NCI-H526 treated with DMSO at 0.1 percent for 48 hours (cell line): ENCODE results near the gene PSMB10.

Experiments
- DNase-seq: peaks from one replicate; lab custom pipeline; 2025; lab: John Stamatoyannopoulos, UW

PSMB10 gene

GRCh38 chr16:67892375-67892774 is 44.3 kb downstream of the PSMB10 start:
- DNase-seq = no peak

- DNase-seq = no peak
Measured at GRCh38 chr16:67888331-67888730, 48.3 kb downstream of the PSMB10 start.

GRCh38 chr16:67886387-67886786 is 50.3 kb downstream of the PSMB10 start:
- no peak for DNase-seq

- DNase-seq = no peak
Measured at GRCh38 chr16:67885976-67886375, 50.7 kb downstream of the PSMB10 start.

- no peak for DNase-seq
Measured at GRCh38 chr16:67885545-67885944, 51.1 kb downstream of the PSMB10 start.

- no peak for DNase-seq
Measured at GRCh38 chr16:67884684-67885083, 52.0 kb downstream of the PSMB10 start, which contains the start of gene NRN1L. Gene NRN1L, plus strand, starts transcription at chr16:67884885. Its CDS starts 19 bp downstream, at chr16:67884904.
